Measurements from ENCODE around the gene OSBPL3.

GRCh38 chr7:24971333-24972165 lies 8.4 kb downstream of the OSBPL3 start:
- TF ChIP-seq CTCF (IDR thresholded peaks at IDR 0.05) (no peak), EZH2 (IDR thresholded peaks at IDR 0.05; ENCODE audit: borderline replicate concordance, insufficient read depth, low read depth, low read length, poor library complexity, severe bottlenecking) (no peak)

All from B cell (primary cell).